Measurements from ENCODE around the gene CFAP119.

The CFAP119 gene

DNA sequence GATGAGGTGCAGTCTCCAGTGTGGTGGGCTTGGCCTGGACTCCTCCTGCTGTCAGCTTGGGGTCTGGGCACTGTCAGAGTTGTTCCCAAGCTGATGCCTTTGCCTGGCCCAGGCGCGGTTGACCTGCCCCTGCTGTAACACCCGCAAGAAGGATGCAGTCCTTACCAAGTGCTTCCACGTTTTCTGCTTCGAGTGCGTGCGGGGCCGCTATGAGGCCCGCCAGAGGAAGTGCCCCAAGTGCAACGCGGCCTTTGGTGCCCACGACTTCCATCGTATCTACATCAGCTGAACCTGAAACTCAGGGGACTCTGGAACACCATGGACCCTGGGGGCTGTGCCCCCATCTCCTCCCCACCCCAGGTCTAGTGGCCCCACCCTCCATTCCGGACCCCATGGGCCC is 12.0 kb upstream of the CFAP119 start:
- H3K9me3 ChIP-seq (ENCODE audit: insufficient read depth, low read length), result no peaks in the 10 kb centered on the region
- H2AFZ ChIP-seq (ENCODE audit: low read depth, low read length, severe bottlenecking), result no peak overlapping the region
- H3F3A ChIP-seq (ENCODE audit: insufficient read depth), result no peaks in the 10 kb centered on the region
- no peak overlapping the region for H3K4me2 ChIP-seq (ENCODE audit: low read depth, low read length, poor library complexity, severe bottlenecking)
- no peaks in the 10 kb centered on the region for H3K36me3 ChIP-seq (ENCODE audit: low read length)
- no peak overlapping the region for H3K4me3 ChIP-seq (ENCODE audit: insufficient read depth, low read length, poor library complexity, severe bottlenecking)
- no peak overlapping the region for H3K27ac ChIP-seq (ENCODE audit: low read depth, low read length)
- TF ChIP-seq, protein P1, sequence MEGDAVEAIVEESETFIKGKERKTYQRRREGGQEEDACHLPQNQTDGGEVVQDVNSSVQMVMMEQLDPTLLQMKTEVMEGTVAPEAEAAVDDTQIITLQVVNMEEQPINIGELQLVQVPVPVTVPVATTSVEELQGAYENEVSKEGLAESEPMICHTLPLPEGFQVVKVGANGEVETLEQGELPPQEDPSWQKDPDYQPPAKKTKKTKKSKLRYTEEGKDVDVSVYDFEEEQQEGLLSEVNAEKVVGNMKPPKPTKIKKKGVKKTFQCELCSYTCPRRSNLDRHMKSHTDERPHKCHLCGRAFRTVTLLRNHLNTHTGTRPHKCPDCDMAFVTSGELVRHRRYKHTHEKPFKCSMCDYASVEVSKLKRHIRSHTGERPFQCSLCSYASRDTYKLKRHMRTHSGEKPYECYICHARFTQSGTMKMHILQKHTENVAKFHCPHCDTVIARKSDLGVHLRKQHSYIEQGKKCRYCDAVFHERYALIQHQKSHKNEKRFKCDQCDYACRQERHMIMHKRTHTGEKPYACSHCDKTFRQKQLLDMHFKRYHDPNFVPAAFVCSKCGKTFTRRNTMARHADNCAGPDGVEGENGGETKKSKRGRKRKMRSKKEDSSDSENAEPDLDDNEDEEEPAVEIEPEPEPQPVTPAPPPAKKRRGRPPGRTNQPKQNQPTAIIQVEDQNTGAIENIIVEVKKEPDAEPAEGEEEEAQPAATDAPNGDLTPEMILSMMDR (IDR thresholded peaks at IDR 0.05; ENCODE audit: insufficient read depth, low read length, poor library complexity, severe bottlenecking), result no peak
- TF ChIP-seq EZH2phosphoT487 (conservative IDR thresholded peaks at IDR 0.05; ENCODE audit: low read length), result no peak
- no peaks in the 10 kb centered on the region for H4K20me1 ChIP-seq (ENCODE audit: low read depth, low read length)
- no peaks in the 10 kb centered on the region for H3K27me3 ChIP-seq (ENCODE audit: low read length)
- no peaks in the 10 kb centered on the region for H3K79me2 ChIP-seq (ENCODE audit: insufficient read depth, low read length)
- no peak overlapping the region for H3K9ac ChIP-seq (ENCODE audit: low read length)
- no peaks in the 10 kb centered on the region for H3K9me2 ChIP-seq (replicated peaks; ENCODE audit: insufficient read depth, low read length)

DNA sequence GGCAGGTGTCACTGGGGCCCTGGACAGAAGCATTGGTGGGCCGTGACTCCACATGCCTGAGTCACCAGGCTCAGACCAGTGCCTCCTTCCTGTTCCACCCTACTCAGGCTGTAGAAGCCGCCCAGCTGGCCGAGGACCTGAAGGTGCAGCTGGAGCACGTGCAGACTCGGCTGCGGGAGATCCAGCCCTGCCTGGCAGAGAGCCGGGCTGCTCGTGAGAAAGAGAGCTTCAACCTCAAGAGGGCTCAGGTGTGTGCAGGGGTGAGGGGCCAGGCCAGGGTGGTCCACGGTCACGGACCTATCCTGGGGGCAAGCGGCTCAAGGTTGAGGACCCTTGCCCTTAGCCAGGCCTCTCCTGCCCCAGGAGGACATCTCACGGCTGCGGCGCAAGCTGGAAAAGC is 9.9 kb upstream of the CFAP119 start:
- H3K27ac ChIP-seq (ENCODE audit: low read depth, low read length), result no peak overlapping the region
- no peaks in the 10 kb centered on the region for H3K36me3 ChIP-seq (ENCODE audit: low read length)
- H2AFZ ChIP-seq (ENCODE audit: low read depth, low read length, severe bottlenecking), result no peak overlapping the region
- H3F3A ChIP-seq (ENCODE audit: insufficient read depth), result no peaks in the 10 kb centered on the region
- H3K27me3 ChIP-seq (ENCODE audit: low read length), result no peaks in the 10 kb centered on the region
- no peaks in the 10 kb centered on the region for H3K9me3 ChIP-seq (ENCODE audit: insufficient read depth, low read length)
- H3K9me2 ChIP-seq (replicated peaks; ENCODE audit: insufficient read depth, low read length), result no peaks in the 10 kb centered on the region
- TF ChIP-seq, protein P1 (IDR thresholded peaks at IDR 0.05; ENCODE audit: insufficient read depth, low read length, poor library complexity, severe bottlenecking), result no peak
- no peak for TF ChIP-seq EZH2phosphoT487 (conservative IDR thresholded peaks at IDR 0.05; ENCODE audit: low read length)
- no peak overlapping the region for H3K4me2 ChIP-seq (ENCODE audit: low read depth, low read length, poor library complexity, severe bottlenecking)
- H3K79me2 ChIP-seq (ENCODE audit: insufficient read depth, low read length), result no peaks in the 10 kb centered on the region
- H3K4me3 ChIP-seq (ENCODE audit: insufficient read depth, low read length, poor library complexity, severe bottlenecking), result no peak overlapping the region
- H4K20me1 ChIP-seq (ENCODE audit: low read depth, low read length), result no peaks in the 10 kb centered on the region
- no peak overlapping the region for H3K9ac ChIP-seq (ENCODE audit: low read length)

DNA sequence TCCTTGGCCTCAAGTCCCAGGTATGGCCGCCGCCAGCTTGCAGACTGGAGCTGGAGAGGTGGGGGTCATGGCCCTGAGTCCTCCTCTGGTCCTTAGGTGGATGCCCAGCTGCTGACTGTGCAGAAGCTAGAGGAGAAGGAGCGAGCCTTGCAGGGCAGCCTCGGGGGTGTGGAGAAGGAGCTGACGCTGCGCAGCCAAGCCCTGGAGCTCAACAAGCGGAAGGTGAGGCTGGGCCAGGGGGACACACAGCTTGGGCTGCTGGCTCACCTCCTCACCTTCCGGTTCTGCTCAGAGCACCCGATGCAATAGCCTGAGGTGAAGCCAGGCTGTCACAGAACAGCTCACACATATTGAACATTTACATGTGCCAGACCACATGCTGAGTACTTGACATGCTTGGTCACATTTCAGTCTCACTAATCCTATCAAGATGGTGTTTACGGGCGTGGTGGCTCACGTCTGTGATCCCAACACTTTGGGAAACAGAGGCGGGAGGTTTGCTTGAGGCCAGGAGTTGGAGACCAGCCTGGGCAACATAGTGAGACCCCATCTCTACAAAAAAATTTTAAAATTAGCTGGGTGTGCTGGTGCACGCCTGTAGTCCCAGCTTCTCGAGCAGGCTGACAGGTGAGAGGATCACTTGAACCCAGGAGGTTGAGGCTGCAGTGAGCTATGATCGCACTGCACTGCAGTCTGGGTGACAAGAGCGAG is 7.7 kb upstream of the CFAP119 start:
- TF ChIP-seq EZH2phosphoT487 (conservative IDR thresholded peaks at IDR 0.05; ENCODE audit: low read length), result no peak
- TF ChIP-seq, protein P1 (IDR thresholded peaks at IDR 0.05; ENCODE audit: insufficient read depth, low read length, poor library complexity, severe bottlenecking), result no peak

More for the DNA sequence above, 7.7 kb upstream of the CFAP119 start:
- no peak overlapping the region for H3K9ac ChIP-seq (ENCODE audit: low read length)
- H3K4me3 ChIP-seq (ENCODE audit: insufficient read depth, low read length, poor library complexity, severe bottlenecking), result no peak overlapping the region
- H3K36me3 ChIP-seq (ENCODE audit: low read length), result no peaks in the 10 kb centered on the region
- no peaks in the 10 kb centered on the region for H4K20me1 ChIP-seq (ENCODE audit: low read depth, low read length)
- no peak overlapping the region for H2AFZ ChIP-seq (ENCODE audit: low read depth, low read length, severe bottlenecking)
- H3K9me2 ChIP-seq (replicated peaks; ENCODE audit: insufficient read depth, low read length), result no peaks in the 10 kb centered on the region
- no peak overlapping the region for H3K27ac ChIP-seq (ENCODE audit: low read depth, low read length)
- H3F3A ChIP-seq (ENCODE audit: insufficient read depth), result no peaks in the 10 kb centered on the region
- H3K79me2 ChIP-seq (ENCODE audit: insufficient read depth, low read length), result no peaks in the 10 kb centered on the region
- no peaks in the 10 kb centered on the region for H3K27me3 ChIP-seq (ENCODE audit: low read length)
- H3K4me2 ChIP-seq (ENCODE audit: low read depth, low read length, poor library complexity, severe bottlenecking), result no peak overlapping the region
- H3K9me3 ChIP-seq (ENCODE audit: insufficient read depth, low read length), result no peaks in the 10 kb centered on the region

Measured in SU-DHL-6 (cell line).